ENCODE measurements around the gene PDGFB.

Gene PDGFB

DNA sequence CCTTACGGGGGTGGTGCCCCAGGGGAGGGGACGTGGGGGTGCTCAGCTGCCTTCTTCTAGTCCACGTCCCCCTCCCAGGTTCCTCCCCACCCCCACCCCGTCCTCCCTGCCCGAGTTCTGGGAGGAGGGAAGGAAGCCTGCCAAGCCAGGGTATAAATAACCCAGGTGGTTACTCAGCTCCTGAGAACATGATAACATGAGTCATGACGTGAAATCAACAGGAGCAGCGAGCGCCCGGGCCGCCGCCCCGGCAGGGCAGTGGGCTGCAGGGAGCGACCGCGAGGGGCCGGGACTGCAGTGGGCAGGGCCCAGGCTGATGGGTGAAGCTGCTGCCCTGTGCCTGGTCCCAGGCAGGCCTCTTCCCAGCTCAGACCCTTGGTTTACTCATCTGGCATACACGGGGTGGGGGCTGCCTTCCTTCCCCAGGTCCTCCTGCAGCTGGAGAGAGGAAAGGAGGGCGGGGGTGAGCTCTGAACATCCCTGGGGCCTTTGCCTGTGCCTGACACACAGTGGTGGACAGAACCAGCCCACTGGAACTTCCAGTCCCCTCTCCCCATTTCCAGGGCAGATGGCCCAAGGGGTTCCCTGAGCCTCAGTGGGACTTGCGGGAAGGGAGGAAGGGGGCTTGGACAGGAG lies 8.8 kb upstream of the PDGFB start:
- DNase-seq (ENCODE audit: low read depth), result peak; percentile 18

DNA sequence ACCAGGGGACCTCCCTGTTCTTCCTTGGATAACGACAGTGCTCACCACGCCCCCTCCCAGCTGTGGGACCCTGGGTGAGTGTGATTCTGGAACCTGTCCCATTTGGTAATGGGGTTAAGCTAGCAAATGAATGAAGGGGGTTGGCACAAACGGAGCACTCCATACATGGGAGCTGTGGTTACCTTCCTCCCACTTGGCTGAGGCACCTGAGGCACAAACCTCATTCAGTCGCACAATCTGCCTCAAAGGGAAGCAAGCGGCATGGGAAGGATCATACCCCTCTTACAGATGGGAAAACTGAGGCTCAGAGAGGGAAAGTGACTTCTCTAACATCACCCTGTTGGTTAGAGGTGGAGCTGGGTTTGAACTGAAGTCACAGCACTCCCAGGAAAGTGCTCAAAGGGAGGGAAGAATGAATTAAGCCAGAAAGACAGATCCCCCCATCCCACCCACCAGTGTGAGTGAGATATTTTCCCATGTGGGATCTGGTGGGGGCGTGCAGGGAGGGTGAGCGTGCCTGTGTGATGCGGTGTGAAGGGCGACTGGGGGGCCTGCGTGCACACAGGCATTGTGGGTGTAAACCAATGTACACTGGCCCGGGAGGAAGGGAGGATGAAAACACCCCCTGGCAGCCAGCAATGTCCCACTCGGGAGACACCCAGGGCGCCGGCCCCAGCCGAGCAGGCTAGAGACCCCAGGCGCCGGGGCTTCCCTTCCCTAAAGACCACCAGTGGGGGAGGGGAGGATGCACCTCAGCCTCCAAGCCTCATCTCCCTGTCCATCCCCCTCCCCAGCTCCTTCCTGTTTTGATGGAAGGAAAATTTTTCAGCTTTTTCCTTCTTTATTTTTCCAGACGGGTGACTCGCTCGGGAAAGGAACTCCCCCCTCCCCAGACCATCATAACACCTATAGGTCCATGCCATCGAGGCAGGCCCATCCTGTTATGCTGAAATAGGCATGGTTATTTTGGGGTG lies 8.0 kb upstream of the PDGFB start:
- no peak for DNase-seq (ENCODE audit: low read depth)

GRCh38 chr22:39251762-39252460 lies 7.1 kb upstream of the PDGFB start:
- no peak for DNase-seq (ENCODE audit: low read depth)

- no peak for DNase-seq (ENCODE audit: low read depth)
These were observed 6.1 kb upstream of the PDGFB start for GRCh38 chr22:39250838-39251237.

- no peak for DNase-seq (ENCODE audit: low read depth)
These were observed 5.3 kb upstream of the PDGFB start for GRCh38 chr22:39250131-39250530.

GRCh38 chr22:39249086-39249704 lies 4.4 kb upstream of the PDGFB start:
- no peak for DNase-seq (ENCODE audit: low read depth)

DNA sequence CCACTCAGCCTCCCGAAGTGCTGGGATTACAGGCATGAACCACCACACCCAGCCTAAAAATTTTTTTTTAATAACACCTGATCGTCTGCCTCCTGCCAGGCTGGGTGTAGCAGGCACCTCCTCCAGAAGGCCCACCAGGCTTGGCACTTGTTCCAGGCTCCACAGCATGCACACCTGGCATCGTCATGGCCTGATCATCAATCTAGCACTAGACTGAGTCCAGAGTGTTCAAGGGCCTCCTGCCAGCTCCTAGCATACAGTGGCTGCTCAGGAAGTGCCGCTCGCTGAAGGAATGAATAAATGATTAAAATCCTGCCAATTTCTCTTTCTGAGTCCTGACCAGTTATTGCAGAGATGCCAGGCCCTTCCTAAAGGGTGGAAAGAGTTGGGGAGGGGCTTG lies 3.5 kb upstream of the PDGFB start:
- DNase-seq (ENCODE audit: low read depth), result no peak

GRCh38 chr22:39247361-39247760 lies 2.6 kb upstream of the PDGFB start:
- DNase-seq (ENCODE audit: low read depth), result no peak

GRCh38 chr22:39246690-39247332 lies 2.0 kb upstream of the PDGFB start:
- no peak for DNase-seq (ENCODE audit: low read depth)

- DNase-seq (ENCODE audit: low read depth), result no peak
These were observed 1.4 kb upstream of the PDGFB start for GRCh38 chr22:39246217-39246616.

GRCh38 chr22:39245130-39246039 lies 603 bp upstream of the PDGFB start:
- no peak for DNase-seq (ENCODE audit: low read depth)

- no peak for DNase-seq (ENCODE audit: low read depth)
These were observed 666 bp downstream of the PDGFB start for GRCh38 chr22:39244136-39244495.

DNA sequence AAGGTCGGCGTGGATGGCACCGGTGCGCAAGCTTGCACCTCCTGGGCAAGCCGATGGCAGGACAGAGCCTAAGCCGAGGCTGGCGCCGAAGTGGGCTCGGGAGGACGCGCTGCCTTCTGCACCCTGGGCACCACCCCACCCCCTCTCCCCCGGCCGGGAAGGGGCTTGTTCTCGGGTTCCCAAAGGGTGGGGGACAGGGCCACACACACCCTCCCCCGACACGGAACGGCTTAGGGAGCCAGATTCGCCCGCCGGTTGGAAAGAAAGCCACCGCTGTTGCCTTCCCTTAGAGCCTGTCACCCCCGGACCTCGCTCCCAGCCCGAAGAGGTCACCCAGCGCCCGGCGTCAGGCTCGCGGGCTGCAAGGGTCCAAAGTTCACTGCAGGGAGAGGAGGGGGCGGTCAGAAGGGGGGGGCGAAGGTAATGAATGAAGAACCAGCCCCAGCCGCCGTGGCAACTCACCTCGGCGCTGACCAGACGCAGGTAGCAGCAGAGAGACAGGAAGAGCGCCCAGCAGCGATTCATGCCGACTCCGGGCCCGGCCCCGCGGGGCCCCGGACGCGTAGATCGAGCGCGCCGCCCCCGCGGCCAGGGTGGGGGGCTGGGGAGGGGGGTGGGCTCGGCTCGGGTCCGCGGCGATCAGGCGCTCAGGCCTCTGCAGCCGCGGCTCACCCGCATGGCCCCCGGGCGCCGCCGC lies 1.2 kb downstream of the PDGFB start:
- DNase-seq (ENCODE audit: low read depth), result no peak

DNA sequence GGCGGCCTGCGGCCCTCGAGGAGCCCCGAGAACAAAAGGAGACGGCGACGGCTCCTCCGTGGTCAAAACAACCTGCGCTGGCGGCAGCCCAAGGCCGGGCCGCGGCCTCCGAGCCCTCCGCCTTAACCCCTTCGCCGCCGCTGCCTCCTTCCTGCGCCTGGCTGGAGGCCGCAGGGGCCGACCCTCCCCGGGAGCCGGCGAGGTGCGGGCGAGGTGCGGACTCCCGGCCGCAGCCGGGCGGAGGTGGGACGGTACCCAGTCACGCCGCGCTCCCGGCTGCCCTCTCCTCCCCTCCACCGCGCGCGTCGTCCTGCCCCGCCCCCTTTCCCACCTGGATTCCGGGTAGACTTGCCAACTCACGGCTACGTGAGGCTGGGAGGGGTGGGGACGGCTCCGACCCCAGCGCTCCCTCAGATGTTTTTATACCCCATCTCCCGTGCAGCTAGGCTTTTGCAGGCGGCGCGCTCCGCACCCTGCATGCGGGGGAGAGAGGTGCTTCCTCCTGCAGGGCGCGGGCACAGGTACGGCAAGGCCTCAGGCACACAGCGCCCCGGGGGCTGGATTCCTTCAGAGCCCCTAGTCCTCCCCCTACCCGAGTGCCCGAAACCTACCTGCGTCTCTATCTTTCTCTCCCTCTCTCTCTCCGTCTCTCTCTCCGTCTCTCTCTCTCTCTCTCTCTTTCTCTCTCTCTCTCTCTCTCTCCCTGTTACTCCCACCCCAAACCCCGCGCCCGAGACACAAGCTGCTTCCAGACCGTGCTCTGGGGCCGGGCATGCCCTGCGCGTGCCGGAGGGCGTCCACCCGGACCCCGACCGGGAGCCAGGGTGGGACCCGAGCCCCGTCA lies 2.0 kb downstream of the PDGFB start:
- no peak for DNase-seq (ENCODE audit: low read depth)

- DNase-seq (ENCODE audit: low read depth), result no peak
These were observed 2.8 kb downstream of the PDGFB start for GRCh38 chr22:39241794-39242594.

DNA sequence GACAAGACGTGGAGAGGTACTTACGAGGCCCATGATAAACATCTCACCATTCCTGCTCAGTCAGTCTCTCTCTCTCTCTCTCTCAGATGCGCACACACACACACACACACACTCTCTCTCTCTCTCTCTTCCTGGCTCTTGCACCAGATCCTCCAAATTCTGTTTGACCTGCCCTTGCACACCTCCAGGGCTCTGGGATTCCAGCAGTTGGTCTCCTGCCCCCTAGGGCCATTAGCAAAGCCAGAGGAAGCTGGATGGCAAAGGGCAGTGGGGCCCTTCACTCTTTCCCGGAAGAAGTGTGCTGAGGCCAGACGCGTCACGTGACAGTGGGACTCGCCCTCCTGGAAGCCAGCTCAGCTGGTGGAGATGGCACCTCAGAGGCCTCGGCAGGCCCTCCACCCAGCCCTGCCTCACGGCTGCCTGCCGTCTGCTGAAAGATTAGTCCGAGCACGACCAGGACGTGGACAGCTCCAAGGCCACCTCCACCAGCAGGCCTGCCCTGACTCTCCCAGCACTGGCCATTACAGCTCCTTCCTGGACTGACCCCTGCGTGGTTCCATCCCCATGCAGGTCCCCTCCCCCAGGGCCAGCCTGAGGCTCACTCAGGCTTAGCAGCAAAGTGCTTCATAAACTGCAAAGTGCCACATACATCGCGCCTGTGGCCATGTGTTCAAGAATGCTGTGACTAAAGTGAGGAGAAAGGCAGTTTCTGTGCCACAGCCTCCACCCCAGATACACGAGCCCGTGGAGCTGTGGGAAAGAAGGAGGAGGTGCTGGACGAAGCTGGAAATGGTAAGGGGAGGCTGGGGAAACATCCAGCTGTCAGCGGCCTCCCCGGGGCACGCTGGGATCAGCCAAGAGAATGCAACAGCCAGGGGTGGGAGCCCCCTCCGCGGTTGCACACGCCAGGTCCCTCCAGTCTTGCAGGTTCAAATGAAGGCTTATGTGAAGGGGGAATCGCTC lies 3.7 kb downstream of the PDGFB start:
- no peak for DNase-seq (ENCODE audit: low read depth)

Data from GM04503 (cell line).